HCT116 (cell line): ENCODE measurements around the gene TMEM115.

ENCODE experiments used
- CTCF ChIP-seq, 3 experiments: fragments of 200-600 bp in 1 of 3; sonication (generic) in 1 of 3; IDR thresholded peaks in 2 of 3; conservative IDR thresholded peaks in 1 of 3; 2 replicates each; pipeline ENCODE4 v1.5.1; 2012 to 2017; ENCODE audit warnings: low read depth in 2 of 3, low read length in 2 of 3, antibody characterized with exemption in 1 of 3, borderline replicate concordance in 1 of 3, control low read depth in 1 of 3, mild to moderate bottlenecking in 1 of 3, mixed read lengths in 1 of 3, mixed run types in 1 of 3, moderate library complexity in 1 of 3; ENCODE audit not compliant: insufficient read depth in 1 of 3
- EGR1 ChIP-seq: IDR thresholded peaks from 2 replicates; pipeline ENCODE4 v1.6.1; 2012; ENCODE audit warnings: low read depth
- YY1 ChIP-seq: IDR thresholded peaks from 2 replicates; pipeline ENCODE4 v1.6.1; 2011; ENCODE audit warnings: low read length, low read depth, moderate library complexity, mild to moderate bottlenecking; ENCODE audit not compliant: insufficient replicate concordance; ENCODE audit errors: extremely low read depth

- TF ChIP-seq YY1 (no peak), CTCF (IDR thresholded peaks at IDR 0.05 in 2 of 3, conservative IDR thresholded peaks at IDR 0.05 in 1 of 3; ENCODE audit: borderline replicate concordance in 1 of 3, insufficient read depth in 1 of 3, low read depth in 2 of 3, low read length in 2 of 3) (no peak), EGR1 (no peak)
These were observed 9.2 kb downstream of the TMEM115 start for GRCh38 chr3:50350213-50350526.
